Stimulated activated CD4-positive, alpha-beta T cell treated with anti-CD3 and anti-CD28 coated beads, Interleukin-4, amount 100 ng/mL, for 4 hours (primary cell): ENCODE data around the gene PRKCH.
A peak's percentile ranks its signal among the peaks of the same experiment; 100 is the strongest.
"Not testable (repeated sequence)": the region's sequence is repeated elsewhere in the genome, so short reads cannot be mapped to it uniquely, and the experiment has no call there.

Experiments
- DNase-seq, 2 experiments: peaks; one replicate each; pipeline ENCODE4 v3.0.0-alpha.2; 2020

The PRKCH gene

DNA sequence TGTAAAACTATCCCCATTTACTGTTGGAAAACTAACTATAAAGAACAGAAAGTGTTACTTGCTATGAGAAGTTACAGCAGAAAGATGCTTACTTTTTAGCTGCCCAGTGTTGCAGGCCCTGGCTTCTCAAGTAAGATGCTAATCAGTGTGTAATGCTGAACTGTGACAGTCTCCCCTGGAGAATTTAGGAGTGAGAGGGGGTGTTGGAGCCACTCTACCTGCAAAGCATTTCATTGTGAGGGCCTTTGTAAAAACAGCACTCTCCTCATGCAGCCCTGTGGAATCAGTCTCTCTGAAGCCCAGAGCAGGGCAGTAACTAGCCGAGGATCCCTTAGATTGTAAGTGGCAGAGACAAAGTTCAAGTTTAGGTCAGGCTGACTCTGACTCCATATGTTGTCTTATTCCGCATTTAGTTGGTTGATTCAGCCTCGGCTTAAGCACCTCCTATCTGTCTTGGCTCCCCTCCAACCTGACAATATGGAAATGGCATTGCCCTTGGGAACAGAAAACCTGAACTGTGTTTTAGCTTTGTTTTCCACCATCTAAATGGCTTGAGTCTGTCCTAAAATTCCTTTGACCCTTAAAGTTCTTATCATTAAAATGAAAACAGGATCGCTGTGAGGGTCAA lies 141.3 kb downstream of the PRKCH start:
- DNase-seq = no peak

- no peak for DNase-seq
Observed at GRCh38 chr14:61463664-61464285, 142.4 kb downstream of the PRKCH start.

- not testable (repeated sequence) for DNase-seq
Observed at GRCh38 chr14:61464539-61465320, 143.4 kb downstream of the PRKCH start.

GRCh38 chr14:61466249-61466904 lies 145.0 kb downstream of the PRKCH start:
- DNase-seq = no peak

DNA sequence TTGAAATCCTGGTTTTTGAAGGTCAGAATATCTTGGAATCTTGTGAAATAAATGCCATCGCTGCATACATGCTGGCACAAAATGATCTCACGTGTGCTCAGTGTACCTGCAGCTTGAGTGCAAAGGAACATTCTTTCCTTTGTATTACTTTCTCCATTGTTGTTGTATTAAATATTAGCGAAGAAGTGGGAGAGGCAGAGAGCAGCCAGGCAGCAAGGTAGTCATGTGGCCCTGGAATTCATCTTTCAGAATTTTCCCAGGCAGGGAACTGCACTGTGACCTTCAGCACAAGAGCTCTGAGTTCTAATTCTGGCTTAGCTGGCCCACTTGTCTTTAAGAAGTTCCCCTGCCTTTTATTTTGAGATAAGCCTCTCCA lies 145.5 kb downstream of the PRKCH start:
- DNase-seq = no peak

DNA sequence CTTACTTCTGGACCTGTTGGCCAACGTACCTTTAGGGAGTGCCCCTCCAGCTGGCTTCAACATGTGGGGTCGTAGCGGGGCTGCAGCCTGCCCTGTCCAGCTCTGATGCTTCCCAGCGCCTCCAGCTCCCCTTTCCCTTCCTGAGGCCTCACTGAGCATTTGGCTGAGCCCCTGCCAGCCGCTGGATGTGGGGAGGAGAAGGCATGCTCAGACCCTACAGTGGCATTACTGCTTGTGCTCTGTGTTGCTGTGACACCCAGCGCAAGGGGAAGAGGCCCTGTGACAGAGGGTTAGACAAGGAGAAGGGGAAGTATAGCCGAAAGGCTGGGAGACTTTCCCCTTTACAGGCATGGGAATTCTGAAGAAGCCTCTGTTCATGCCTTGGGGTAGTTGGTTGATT lies 145.9 kb downstream of the PRKCH start:
- DNase-seq = no peak

GRCh38 chr14:61468063-61468825 lies 146.9 kb downstream of the PRKCH start:
- no peak for DNase-seq

DNA sequence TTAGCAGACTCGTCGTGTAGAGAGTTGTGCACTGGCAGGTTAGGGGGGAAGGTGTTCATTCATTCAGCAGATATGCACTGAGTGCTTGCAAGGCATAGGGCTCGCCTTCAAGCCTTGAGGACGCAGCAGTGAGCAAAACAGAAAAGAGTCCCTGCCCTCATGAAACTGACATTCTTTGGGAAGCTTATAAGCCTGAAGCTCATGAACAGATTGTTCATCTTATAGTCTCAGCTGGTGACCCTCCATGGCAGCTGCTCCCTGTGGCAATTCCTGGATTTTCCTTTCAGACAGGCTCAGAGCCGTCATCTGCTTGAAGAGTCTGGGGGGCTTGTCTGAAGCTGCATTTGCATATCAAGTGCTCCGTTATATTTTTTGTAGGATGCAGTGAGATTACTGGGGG lies 148.4 kb downstream of the PRKCH start:
- DNase-seq = no peak

DNA sequence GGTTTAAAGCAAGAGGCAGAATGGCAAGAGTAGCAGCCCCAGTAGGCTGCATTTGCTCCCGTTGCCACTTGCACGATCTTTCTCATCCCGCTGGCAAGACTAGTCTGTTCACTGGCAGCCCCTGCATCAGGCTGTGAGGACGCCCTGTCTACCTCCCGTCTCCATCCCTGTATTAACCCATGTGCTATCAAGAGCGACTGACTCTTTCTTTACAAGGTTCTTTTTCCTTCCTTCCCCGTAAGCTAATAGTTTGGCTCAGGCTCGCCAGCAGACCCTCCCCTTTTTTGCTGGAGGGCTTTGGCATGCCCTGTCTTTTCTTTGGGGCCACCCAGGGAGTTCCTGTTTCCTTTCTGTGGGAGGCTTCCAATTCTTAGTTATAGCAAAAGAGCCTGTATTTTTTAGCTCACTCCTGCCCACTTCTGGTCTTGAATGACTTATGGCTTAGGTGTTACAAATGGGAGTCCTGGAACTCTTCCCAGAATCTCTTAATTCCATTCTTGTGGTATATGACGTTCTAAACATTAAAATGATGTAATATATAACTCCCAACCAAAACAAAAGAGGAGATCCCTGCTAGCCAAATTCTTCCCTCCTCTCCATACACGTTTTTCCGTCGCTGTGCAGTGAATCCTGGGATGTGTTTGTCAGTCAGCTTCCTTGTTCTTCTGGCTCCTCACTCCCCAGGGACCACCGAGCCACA lies 149.0 kb downstream of the PRKCH start:
- no peak for DNase-seq

DNA sequence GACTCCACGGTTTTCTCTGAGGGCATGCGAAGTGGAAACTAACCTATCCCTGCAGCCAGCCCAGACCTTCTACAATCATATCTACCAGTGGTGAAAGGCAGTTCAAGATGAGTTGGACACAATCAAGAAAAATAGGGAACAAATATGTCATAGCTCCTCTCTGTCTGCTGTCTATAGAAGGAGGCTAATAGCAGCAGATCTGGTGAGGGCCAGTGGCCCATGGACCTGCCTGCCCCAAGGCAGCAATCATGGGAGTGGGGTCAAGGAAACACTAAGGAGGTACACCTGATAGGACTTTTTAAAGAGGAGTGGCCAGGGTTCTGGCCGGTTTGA lies 149.5 kb downstream of the PRKCH start:
- DNase-seq = no peak

- no peak for DNase-seq
Observed at GRCh38 chr14:61471297-61472005, 150.1 kb downstream of the PRKCH start.

- DNase-seq = peak in 1 of 2 experiments; percentile 55
Observed at GRCh38 chr14:61472011-61472672, 150.8 kb downstream of the PRKCH start.

- DNase-seq = peak; percentile 54 to 65
Observed at GRCh38 chr14:61472801-61473376, 151.5 kb downstream of the PRKCH start.

GRCh38 chr14:61474015-61474414 lies 152.6 kb downstream of the PRKCH start:
- no peak for DNase-seq

GRCh38 chr14:61474701-61475100 lies 153.3 kb downstream of the PRKCH start:
- no peak for DNase-seq

DNA sequence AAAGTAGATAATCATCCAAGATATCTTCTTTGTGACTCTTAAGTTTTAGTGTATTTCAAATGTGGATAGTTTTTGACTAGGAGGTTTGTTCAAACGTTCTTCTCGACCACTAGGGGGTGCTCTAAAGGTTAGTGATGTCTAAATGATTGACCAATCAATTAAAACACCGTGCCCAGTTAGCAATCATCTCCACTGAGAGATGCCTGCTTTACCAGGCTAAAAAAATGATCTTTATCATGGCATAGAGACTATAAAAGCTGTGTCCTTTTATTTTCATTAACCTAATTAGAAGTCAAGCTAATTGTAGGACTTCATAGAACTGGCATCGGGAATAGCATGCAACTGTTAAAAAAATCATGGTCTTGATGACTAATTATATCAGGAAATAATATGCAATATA lies 153.9 kb downstream of the PRKCH start:
- no peak for DNase-seq

- no peak for DNase-seq
Observed at GRCh38 chr14:61476105-61476753, 154.8 kb downstream of the PRKCH start.

DNA sequence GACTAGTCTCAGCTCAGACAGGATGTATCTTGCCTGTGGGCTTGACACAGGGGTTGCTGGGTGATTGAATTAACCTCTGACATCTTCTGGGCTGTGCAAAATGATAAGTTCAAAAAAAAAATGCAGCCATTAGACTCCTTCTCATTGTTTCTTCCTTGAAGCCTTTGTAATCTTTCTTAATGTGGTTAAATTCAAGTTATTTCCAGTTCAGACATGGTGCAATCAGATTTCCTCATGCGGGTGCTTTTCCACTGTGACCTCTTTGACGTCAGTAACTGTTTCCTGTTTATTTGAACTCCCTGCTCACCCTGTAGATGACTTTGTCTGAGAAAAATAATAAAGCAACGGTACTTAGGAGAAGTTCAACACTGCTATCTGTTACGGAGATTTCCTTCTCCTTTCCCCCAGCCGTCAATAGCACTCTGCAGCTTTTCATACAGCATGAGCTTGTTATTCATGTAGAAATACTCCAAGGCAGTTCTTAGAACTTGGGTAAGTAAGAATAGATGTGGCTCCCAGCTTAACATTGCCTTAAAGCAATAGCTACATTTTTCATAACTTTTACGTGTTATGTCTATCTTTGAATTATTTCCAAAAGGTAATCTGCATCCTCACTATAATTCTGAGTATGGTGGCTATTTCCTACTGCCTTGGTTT lies 155.5 kb downstream of the PRKCH start:
- peak in 1 of 2 experiments; percentile 71 for DNase-seq

DNA sequence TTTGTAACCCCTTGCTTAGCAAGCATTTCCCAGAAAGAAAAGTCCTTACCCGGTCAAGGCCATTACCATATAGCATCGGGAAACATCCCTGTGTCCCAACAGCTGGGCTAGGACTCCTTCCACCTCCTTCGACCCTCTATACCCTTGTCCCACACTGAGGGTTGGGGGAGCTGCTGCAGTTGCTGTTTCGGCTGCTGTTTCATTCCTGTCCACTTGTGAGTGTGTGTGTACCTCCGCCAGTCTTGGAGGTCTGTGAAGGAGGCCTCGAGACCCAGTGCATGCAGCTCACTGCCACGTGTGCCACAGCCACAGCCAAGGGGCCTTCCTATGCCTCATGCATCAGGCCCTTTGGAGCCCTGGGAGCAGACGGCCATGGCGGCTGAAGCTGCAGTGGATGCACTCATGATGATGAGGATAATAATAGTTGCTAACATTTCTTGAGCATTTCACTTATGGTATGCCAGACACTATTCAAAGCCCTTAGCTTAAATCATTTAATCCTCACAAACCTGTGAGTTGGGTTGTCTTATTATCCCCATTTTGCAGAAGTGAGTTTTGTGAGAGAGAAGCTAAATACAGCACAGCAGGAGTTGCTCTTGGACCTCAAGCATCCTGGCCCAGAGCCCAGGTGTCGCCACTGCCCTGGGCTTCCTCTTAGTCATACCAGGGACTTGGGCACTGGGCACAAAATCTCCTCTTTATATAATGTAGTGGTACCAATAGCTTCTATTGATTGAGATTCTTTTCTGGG lies 156.5 kb downstream of the PRKCH start:
- no peak for DNase-seq
